A673 (cell line): Measurements from ENCODE around the gene TMEM150A.

Source experiments
- EZH2 ChIP-seq: fragments of 200-600 bp; sonication (generic); IDR thresholded peaks from 2 replicates; pipeline ENCODE4 v1.6.1; 2017; ENCODE audit warnings: borderline replicate concordance, low read depth, mild to moderate bottlenecking, mixed read lengths, antibody characterized with exemption, low read length; ENCODE audit not compliant: poor library complexity, severe bottlenecking
- TF ChIP-seq, protein P1 (sequence below): fragments of 300-800, 200-600 bp; sonication (generic); conservative IDR thresholded peaks from 2 replicates; pipeline ENCODE4 v1.5.1; 2017; ENCODE audit warnings: low read depth, mild to moderate bottlenecking, antibody characterized with exemption, low read length, moderate library complexity, mixed read lengths

DNA sequence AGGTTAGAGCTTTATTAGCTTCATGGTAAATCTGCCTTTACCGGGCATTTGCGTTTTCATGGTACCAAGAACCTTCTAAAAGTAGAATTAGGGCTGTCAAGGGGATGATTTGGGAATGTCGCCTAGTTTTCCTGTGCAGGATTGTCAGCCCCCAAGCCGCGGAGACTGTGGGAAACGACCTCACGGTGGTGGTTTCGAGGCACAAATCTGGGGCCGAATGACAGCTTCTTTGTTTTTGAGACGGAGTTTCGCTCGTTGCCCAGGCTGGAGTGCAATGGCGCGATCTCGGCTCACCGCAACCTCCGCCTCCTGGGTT is 12.9 kb upstream of the TMEM150A start:
- TF ChIP-seq, protein P1, sequence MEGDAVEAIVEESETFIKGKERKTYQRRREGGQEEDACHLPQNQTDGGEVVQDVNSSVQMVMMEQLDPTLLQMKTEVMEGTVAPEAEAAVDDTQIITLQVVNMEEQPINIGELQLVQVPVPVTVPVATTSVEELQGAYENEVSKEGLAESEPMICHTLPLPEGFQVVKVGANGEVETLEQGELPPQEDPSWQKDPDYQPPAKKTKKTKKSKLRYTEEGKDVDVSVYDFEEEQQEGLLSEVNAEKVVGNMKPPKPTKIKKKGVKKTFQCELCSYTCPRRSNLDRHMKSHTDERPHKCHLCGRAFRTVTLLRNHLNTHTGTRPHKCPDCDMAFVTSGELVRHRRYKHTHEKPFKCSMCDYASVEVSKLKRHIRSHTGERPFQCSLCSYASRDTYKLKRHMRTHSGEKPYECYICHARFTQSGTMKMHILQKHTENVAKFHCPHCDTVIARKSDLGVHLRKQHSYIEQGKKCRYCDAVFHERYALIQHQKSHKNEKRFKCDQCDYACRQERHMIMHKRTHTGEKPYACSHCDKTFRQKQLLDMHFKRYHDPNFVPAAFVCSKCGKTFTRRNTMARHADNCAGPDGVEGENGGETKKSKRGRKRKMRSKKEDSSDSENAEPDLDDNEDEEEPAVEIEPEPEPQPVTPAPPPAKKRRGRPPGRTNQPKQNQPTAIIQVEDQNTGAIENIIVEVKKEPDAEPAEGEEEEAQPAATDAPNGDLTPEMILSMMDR = no peak
- TF ChIP-seq EZH2 = no peak
